SK-MEL-5 (cell line): ENCODE measurements around the gene MGAT4A. TPM values are rescaled to one million over a fixed set of nuclear protein-coding genes. Genes with fewer than 3 reads are reported as not detected.
A peak's percentile ranks its signal among the peaks of the same experiment; 100 is the strongest.
"Not testable (repeated sequence)": the region's sequence is repeated elsewhere in the genome, so short reads cannot be mapped to it uniquely, and the experiment has no call there.

Experiments used
- DNase-seq: peaks from one replicate; pipeline ENCODE4 v3.0.0-alpha.2; 2016; ENCODE audit warnings: low read depth, low spot score
- in situ Hi-C: cut with HindIII; loops from 2 replicates; pipeline ENCODE4 v1.10.0; 2016; ENCODE audit warnings: low sequenced_read_pairs, high pct_unique_total_duplicates, low pct_unique_long_range_greater_than_20kb
- total RNA-seq: library from RNA; depleted of rRNA; stranded (reverse); fragments of >200 nt; shearing (Covaris generic); gene quantifications from 2 replicates; pipeline ENCODE4 v1.2.3, GENCODE V29; 2014

Gene MGAT4A
- total RNA-seq, 1 experiment from 2014 or later, result 16.3 TPM

GRCh38 chr2:98606431-98606830 lies 124.5 kb downstream of the MGAT4A start:
- no peak for DNase-seq
- in situ Hi-C loops, result no loop called here

- in situ Hi-C loops, result no loop called here
Measured at GRCh38 chr2:98605076-98605475, 125.9 kb downstream of the MGAT4A start.

GRCh38 chr2:98604547-98604946 lies 126.4 kb downstream of the MGAT4A start:
- DNase-seq, result no peak
- in situ Hi-C loops, result no loop called here

More at GRCh38 chr2:98605076-98605475, 125.9 kb downstream of the MGAT4A start:
- no peak for DNase-seq

DNA sequence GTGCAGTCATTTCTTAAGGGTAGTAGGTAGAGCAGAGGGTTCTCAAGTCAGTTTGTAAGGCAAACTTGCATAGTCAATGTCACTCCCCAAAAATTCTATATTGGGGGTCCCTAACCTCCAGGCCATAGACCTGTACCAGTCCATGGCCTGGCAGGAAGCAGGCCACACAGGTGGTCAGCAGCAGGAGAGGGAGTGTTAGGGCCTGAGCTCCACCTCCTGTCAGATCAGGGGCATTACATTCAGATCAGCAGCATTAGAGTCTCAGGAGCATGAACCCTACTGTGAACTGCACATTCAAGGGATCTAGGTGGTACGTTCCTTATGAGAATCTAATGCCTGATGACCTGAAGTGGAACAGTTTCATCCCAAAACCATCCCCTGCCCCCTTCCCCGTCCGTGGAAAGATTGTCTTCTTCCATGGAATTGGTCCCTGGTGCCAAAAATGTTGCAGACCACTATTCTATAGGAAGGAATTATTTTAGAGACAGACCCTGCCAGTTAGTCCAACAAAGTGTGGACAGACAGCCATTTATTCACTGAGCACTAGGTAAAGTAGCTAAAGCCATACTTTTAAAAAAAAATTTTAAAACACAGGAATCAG lies 129.3 kb downstream of the MGAT4A start:
- in situ Hi-C loops, result no loop called here
- peak; percentile 63 for DNase-seq

GRCh38 chr2:98598781-98599428 lies 132.0 kb downstream of the MGAT4A start:
- no peak for DNase-seq
- in situ Hi-C loops, result no loop called here

GRCh38 chr2:98594665-98595064 lies 136.3 kb downstream of the MGAT4A start:
- in situ Hi-C loops, DNase-seq: not testable (repeated sequence)

- no peak for DNase-seq
- in situ Hi-C loops, result no loop called here
Measured at GRCh38 chr2:98592565-98592964, 138.4 kb downstream of the MGAT4A start.

DNA sequence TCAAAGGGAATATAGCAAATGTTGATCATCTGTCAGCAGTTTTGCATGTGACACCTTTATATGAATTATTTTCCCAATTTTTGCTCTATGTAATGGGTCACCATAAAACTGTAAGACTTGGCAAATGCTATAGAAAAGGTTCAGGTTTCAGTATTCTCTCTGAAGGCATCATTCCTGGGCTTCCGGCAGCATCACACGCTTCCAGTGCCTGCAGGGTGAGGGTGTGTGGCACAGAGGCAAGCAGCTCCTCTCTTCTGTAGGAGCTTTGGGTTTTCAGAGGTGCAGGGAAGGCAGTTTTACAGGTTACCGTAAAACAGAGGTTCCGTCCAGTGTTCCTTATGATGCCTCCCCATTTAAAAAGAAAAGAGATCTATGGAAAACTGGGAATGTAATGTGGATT lies 141.4 kb downstream of the MGAT4A start:
- in situ Hi-C loops, result no loop called here
- no peak for DNase-seq

DNA sequence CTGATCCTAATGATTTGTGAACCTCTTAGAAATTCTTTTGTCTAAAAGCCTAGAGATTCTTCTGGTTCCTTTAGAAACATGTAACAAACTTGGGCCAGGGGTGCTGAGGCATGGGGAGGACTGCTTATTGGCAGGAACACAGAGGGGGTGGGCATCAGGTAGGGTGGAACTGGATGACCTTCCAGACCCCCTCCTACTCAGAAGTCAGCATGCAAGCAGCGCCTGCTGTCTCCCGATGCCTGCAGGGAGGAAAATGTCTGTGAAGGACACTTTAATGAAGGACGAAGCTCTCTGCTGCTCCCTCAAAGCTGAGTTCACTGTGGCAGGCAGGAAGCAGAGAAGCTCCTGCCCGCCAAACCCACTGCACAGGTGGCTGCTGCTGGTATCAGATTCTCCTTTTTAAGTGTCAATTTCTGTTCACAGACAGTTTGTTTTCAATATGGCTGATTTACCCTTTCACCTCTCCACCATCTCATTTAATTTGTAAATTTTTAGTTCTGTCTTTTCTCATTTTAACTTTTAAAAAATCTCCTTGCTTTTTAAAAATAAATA lies 142.0 kb downstream of the MGAT4A start:
- no peak for DNase-seq
- in situ Hi-C loops, result no loop called here

GRCh38 chr2:98586551-98587140 lies 144.3 kb downstream of the MGAT4A start:
- in situ Hi-C loops, result no loop called here

DNA sequence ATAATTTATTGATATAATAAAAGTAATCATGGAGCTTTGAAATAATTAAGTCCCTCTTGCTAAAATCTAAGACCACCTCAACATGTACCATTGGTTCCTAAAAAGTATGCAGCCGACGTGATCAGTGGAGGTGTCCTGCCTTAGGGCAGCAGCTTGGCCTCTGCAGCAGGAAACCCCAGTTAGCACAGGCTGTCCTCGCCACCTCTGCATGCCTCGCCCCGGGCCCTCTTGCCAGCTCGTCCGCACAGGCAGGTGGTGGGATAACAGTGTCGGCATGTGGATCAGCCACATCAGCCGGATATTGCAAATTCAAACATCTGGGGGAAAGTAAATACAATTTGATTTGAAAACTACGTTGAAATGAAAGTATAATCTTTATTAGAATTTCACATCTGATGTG lies 145.5 kb downstream of the MGAT4A start:
- DNase-seq, result no peak
- in situ Hi-C loops, result no loop called here

More at GRCh38 chr2:98586551-98587140, 144.3 kb downstream of the MGAT4A start:
- DNase-seq, result no peak

GRCh38 chr2:98583816-98584618 lies 146.9 kb downstream of the MGAT4A start:
- DNase-seq, result no peak
- in situ Hi-C loops, result no loop called here

- in situ Hi-C loops, result no loop called here
- no peak for DNase-seq
Measured at GRCh38 chr2:98583276-98583675, 147.7 kb downstream of the MGAT4A start.

DNA sequence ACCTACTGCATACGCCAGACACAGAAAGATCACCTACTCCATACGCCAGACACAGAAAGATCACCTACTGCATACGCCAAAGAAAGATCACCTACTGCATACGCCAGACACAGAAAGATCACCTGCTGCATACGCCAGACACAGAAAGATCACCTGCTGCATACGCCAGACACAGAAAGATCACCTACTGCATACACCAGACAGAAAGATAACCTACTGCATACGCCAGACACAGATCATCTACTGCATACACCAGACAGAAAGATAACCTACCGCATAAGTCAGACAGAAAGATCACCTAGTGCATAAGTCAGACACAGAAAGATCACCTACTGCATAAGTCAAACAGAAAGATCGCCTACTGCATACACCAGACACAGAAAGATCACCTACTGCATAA lies 148.4 kb downstream of the MGAT4A start:
- no peak for DNase-seq
- in situ Hi-C loops, result no loop called here

GRCh38 chr2:98580656-98581284 lies 150.2 kb downstream of the MGAT4A start:
- in situ Hi-C loops, result no loop called here
- no peak for DNase-seq

GRCh38 chr2:98579926-98580325 lies 151.0 kb downstream of the MGAT4A start:
- no peak for DNase-seq
- in situ Hi-C loops, result no loop called here

DNA sequence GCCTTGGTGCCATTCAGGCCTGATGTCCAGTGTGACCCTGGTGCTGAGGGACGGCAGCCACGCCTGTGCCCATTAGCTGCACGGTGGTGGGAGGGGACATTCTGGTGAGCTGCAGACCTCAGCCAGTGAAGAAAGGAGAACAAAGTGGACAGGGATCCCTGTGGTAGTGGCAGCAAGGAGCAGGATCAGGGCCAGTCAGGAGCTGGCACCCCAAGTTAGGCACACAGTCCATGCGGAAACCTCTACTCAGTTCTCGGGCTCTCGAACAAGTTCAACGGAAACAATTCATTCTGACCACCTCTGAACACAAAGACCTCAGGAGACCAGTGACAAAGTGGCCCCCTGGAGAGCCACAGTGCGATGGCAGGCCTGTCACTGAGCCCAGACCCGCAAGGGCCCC lies 152.7 kb downstream of the MGAT4A start:
- DNase-seq, result no peak
- in situ Hi-C loops, result no loop called here

GRCh38 chr2:98577313-98577712 lies 153.6 kb downstream of the MGAT4A start:
- in situ Hi-C loops, result no loop called here
- no peak for DNase-seq
